Urinary bladder (tissue), 4 donors: ENCODE measurements around the gene NTNG2. TPM values are rescaled to one million over a fixed set of nuclear protein-coding genes. Genes with fewer than 3 reads are reported as not detected.

Experiments used
- DNase-seq: peaks from one replicate; pipeline ENCODE4 v3.0.0-alpha.2; 2015; ENCODE audit errors: extremely low spot score
- H3K27ac ChIP-seq: one replicate; pipeline ENCODE4 v1.5.1; 2013; ENCODE audit warnings: low read depth, mild to moderate bottlenecking, moderate library complexity
- H3K36me3 ChIP-seq: one replicate; pipeline ENCODE4 v1.6.1; 2013; ENCODE audit warnings: mild to moderate bottlenecking, moderate library complexity; ENCODE audit not compliant: insufficient read depth
- H3K4me1 ChIP-seq: one replicate; pipeline ENCODE4 v1.6.1; 2013; ENCODE audit warnings: mild to moderate bottlenecking, moderate library complexity; ENCODE audit not compliant: insufficient read depth
- H3K4me3 ChIP-seq: one replicate; pipeline ENCODE4 v1.5.1; 2013; ENCODE audit warnings: low read depth, low read length
- WGBS: extraction: QIAGEN DNeasy Blood & Tissue Kit; methylation state at CpG from one replicate; pipeline ENCODE4 v1.1.7; 2013; 5-methylcytosine and 5-hydroxymethylcytosine counted together
- polyA plus RNA-seq: library from polyadenylated mRNA; stranded (reverse); fragments of 200-250 nt; gene quantifications from one replicate; pipeline ENCODE4 v1.2.3, GENCODE V29; 2013
- total RNA-seq: library from RNA; depleted of rRNA; stranded (reverse); fragments of >200 nt; gene quantifications from one replicate; pipeline ENCODE4 v1.2.3, GENCODE V29; 2014
- donor health status: healthy with polysubstance abuse.
- donor health status: healthy.

Gene NTNG2
- total and polyA plus RNA-seq, 2 donors: 2.3 to 2.8 TPM

DNA sequence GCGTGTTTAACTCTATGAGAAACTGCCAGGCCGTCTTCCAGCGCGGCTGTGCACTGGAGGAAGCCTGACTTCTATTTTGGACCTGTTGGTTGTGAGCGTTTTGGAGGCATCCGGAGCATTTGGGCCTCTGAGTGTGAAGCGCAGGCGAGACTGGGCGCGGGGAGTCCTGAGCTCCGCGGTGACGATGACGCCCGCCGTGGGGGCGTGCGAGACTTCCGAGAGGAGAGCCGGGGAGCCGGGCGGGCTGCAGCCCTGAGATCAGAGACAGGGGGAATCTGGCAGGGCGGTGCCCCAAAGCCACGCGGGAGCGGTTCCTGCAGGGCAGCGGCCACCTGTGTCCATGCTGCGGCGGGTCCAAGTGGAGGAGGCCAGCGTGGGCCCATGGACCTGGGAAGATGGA, 47.4 kb downstream of the NTNG2 start:
- no peaks in the 10 kb centered on the region for H3K4me1 ChIP-seq
- DNase-seq: no peak
- H3K27ac ChIP-seq: no peak overlapping the region
- no peaks in the 10 kb centered on the region for H3K36me3 ChIP-seq
- 82% methylated on average over 30 of the region's 30 CpGs for WGBS
- no peak overlapping the region for H3K4me3 ChIP-seq

DNA sequence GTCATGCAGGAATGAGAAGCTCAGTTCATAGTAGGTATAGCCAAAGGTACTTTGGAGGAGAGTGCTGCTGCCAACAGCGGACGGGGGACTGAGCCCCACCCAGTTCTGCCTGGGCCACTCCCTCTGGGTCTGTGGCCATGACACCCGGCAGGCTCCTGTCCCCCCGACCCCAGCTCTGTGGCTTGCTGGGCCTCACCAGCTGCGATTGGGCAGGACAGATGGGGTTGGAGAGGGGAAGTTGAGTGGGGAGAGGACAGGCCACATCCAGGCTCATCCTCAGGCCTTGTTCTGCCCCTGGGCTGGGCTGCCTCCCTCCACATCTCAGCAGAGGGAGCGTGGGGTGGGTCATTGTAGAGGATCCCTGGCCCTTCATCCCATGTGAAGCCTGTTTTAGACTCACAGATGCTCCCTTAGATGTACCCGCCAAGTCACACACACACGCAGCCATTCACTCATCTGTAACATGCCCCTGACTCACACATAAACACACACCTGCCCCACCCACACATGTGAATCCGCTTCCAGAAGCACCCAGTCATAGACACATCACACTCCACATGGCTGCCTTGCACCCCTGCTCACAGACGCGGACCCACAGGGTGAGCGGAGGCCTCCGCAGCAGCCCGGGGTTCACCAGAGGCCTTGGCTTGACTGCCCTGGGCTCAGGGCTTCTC, 48.8 kb downstream of the NTNG2 start:
- H3K36me3 ChIP-seq: no peaks in the 10 kb centered on the region
- WGBS: 84% methylated on average over 14 of the region's 14 CpGs
- no peak overlapping the region for H3K27ac ChIP-seq
- H3K4me3 ChIP-seq: no peak overlapping the region
- no peak for DNase-seq
- H3K4me1 ChIP-seq: no peaks in the 10 kb centered on the region

DNA sequence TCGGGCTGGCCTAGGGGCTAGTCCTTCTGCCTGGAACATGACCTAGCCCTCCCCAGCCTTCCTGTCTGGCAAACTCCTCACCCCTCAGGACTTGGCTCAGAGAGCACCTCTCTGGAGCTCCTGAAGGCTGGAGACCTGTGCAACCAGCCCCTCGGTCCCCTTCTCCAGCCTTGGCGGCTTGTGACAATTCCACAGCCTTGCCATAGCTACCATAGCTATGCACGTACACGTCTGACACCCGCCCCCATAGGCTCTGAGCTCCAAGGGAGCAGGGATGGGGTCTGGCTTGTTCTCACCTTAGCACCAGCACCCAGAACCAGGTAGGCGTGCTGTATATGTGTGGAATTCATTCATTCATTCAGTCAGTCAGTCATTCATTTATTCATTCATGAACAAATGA, 49.7 kb downstream of the NTNG2 start:
- no peaks in the 10 kb centered on the region for H3K4me1 ChIP-seq
- WGBS: 91% methylated on average over 7 of the region's 7 CpGs
- H3K27ac ChIP-seq: no peak overlapping the region
- H3K36me3 ChIP-seq: no peaks in the 10 kb centered on the region
- no peak overlapping the region for H3K4me3 ChIP-seq
- DNase-seq: no peak

DNA sequence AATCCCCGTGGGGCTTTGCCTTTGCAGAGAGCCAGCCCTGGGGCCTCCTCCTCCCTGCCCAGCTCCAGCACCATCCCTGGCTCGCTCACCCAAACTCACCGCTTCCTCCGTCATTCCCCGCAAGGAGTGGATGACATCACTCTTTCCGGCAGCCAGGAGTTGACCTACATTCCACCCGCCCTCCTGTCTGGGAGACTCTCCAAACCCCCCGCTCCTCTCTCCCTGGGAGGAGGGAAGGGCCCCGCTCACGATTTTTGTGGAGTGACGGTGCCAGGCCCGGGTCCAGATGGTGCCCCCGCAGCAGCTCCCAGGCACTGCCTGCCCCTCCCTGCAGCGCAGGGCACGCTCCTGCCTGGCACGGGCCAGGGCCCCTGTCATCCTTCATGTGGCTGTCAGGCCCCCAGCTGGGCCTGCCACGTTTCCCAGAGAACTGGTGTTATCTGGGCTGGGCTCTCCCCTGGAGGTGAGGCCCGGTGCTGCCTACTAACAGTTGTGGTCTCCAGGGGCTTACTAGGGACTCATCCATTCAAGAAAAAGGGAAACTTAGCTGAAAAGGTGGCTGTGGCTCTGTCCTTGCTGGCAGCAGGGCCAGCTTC, 52.3 kb downstream of the NTNG2 start:
- H3K27ac ChIP-seq: no peak overlapping the region

DNA sequence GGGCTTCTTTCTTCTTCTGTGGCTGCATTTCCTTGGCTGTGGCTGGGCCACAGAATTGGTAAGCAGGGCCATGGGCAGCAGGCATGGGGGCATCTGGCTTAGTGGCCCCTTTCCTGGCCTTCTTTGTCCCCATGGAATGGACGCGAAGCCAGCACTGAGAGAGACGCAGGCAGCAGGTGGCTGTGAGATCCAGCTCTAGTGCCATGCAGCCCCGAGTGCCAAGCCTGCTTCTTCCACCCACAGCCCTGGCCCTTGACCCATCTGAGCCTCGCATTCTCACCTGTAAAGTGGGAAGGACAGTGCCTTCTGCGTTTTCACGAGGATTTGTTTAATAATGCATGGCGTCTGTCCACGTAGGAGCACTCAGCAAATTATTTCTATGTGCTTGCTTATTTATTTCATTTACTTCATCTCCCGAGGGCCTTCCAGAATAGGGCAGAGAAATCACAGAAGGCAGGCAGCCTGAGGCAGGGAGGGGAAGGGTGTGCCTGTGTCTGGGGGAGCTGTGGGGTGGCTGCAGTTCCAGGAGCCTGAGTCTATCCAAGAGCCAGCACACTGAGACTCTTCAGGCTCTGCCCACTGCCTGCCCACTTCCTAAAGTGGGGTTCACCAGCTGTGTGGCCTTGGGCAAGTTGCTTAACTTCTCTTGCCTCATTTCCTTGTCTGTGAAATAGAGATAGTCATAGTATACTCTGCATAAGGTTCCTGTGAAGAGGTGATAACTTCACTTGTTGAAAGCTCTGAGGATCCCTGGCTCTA, 55.2 kb downstream of the NTNG2 start:
- Histone ChIP-seq H3K27ac (no peak overlapping the region), H3K4me3 (no peak overlapping the region), H3K36me3 (no peaks in the 10 kb centered on the region), H3K4me1 (no peaks in the 10 kb centered on the region)
- WGBS: 73% methylated on average over 10 of the region's 10 CpGs
- no peak for DNase-seq

More for the DNA sequence above, 52.3 kb downstream of the NTNG2 start:
- no peaks in the 10 kb centered on the region for H3K4me1 ChIP-seq
- WGBS: 8% methylated on average over 18 of the region's 18 CpGs
- no peak overlapping the region for H3K4me3 ChIP-seq
- peak; percentile 41 for DNase-seq
- no peaks in the 10 kb centered on the region for H3K36me3 ChIP-seq

DNA sequence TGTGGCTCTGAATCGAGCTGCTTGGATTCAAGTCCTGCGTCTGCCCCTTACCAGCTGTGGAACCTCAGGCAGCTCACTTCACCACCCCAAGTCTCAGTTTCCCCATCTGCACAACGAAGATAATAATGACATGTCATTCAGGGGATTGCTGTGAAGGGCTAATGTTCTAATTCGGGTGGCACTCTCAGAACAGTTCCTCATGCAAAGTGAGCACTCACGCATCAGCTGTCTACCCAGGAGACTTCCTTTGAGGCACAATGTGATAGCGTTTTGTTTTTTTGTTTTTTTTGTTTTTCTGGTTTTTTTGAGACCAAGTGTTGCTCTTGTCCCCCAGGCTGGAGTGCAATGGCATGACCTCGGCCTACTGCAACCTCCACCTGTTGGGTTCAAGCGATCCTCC, 56.4 kb downstream of the NTNG2 start:
- no peak overlapping the region for H3K27ac ChIP-seq
- no peaks in the 10 kb centered on the region for H3K4me1 ChIP-seq
- WGBS: 88% methylated on average over 8 of the region's 8 CpGs
- no peak for DNase-seq
- H3K36me3 ChIP-seq: no peaks in the 10 kb centered on the region
- H3K4me3 ChIP-seq: no peak overlapping the region

DNA sequence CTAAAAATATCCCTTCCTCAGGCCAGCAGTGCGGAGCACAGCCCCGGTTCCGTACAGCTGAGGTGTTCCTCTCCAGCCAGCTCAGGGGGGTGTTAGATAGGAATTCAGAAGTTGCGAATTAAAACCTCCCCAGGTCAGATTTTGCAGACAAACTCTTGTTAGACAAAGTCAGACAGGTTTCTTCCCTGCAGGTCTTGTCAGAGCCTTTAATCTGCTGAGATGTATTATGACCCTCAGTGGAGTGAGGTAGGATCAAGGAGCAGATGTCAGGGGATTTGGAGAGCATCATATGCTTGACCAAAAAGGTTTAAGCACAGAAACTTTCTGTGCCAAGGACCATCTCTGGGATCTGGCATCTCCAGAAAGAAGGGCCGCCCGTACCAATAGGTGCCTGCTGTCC, 60.1 kb downstream of the NTNG2 start:
- no peak overlapping the region for H3K4me3 ChIP-seq
- no peak for DNase-seq
- no peak overlapping the region for H3K27ac ChIP-seq
- H3K36me3 ChIP-seq: no peaks in the 10 kb centered on the region
- no peaks in the 10 kb centered on the region for H3K4me1 ChIP-seq
- 92% methylated on average over 6 of the region's 6 CpGs for WGBS

DNA sequence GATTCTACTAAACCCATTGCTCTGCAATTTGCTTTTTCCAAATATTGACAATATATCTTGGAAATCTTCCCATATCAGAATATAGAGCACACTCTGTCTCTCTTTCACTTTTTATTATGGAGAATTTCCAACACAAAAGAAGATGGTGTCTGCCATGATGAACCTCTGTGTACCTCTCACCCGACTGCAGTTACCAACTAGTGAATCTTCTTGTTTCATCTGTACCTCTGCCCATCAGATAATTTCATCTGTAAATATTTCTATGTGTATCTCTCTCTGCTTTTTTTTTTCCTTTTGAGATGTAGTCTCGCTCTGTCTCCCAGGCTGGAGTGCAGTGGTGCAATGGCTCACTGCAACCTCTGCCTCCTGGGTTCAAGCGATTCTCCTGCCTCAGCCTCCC, 62.8 kb downstream of the NTNG2 start:
- H3K27ac ChIP-seq: no peak overlapping the region
- no peaks in the 10 kb centered on the region for H3K4me1 ChIP-seq
- WGBS: 62% methylated on average over 3 of the region's 3 CpGs
- no peak overlapping the region for H3K4me3 ChIP-seq
- no peaks in the 10 kb centered on the region for H3K36me3 ChIP-seq
- no peak for DNase-seq

DNA sequence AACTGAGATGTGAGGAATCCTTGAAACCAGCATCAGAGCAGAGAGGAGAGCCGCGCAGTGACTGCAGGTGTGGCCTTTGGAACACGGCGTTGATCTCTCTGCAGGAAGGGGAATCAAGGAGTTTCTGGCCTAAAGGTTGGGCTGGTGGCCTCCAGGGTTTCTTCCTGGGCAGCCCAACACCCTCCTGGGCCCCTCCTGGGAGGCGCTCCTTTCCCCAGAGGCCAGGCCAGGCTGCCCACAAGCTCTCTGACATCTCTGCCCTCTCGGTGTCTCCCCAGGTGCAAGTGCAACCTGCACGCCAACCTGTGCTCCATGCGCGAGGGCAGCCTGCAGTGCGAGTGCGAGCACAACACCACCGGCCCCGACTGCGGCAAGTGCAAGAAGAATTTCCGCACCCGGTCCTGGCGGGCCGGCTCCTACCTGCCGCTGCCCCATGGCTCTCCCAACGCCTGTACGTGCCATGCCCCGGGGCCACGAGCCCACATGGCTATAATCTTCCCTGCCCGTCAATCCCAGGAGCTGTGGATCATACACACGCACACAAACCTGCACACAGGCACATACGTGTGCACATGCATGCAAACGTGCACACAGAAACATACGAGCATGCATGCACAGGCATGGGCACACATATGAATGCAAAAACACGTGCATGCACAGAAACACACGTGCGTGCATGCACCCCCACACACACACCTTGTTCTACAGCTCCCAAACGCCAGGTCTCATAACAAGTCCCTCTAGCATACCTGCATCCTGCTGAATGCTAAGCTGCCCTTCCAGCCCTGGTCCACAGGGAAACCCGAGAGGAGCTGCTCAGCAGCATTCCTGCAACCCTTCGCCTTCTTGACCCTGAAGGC, 64.9 kb downstream of the NTNG2 start:
- DNase-seq: no peak
- H3K27ac ChIP-seq: no peak overlapping the region
- 90% methylated on average over 34 of the region's 34 CpGs for WGBS

DNA sequence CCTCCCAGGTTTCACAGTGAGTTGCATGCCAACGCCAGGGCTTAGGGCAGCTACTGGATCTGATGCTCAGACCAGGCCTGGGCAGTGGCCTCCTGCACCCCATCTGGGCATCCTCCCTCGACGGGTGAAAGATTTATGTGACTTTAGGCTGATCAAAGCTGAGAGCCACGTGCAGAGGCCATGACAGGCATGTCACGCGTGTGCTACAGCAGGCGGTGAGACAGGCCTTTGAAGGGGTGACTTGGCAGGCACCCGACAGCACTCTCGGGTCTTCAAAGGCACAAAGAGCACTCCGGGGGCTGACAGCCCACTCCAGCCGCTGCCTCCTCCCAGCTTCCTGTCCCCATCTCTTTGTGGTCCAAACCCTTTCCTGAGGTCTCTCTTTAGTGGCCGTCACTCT, 66.2 kb downstream of the NTNG2 start:
- WGBS: 57% methylated on average over 12 of the region's 12 CpGs
- H3K36me3 ChIP-seq: no peaks in the 10 kb centered on the region
- no peak overlapping the region for H3K27ac ChIP-seq
- H3K4me1 ChIP-seq: no peaks in the 10 kb centered on the region
- DNase-seq: no peak
- no peak overlapping the region for H3K4me3 ChIP-seq

More for the DNA sequence above, 64.9 kb downstream of the NTNG2 start:
- no peaks in the 10 kb centered on the region for H3K4me1 ChIP-seq
- no peaks in the 10 kb centered on the region for H3K36me3 ChIP-seq
- no peak overlapping the region for H3K4me3 ChIP-seq

DNA sequence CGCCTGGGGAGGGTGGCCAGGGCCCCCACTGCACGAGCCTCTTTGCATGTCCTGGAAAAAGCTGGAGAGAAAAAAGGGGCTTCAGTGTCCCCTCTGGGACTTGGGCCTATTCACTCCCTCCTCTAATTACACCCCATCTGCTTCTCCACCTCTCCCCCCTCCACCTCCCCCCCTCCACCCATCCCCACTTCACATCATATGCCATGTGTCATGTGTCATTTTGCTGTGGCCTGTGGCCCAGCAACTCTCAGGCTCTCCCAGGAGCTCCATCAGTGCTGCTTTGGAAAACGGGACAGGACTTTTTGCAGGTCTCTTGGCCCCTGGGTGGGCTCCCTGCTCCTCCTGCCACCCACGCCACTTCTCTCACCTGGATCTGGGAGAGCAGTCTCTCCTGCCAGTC, 68.7 kb downstream of the NTNG2 start:
- H3K4me1 ChIP-seq: no peaks in the 10 kb centered on the region
- WGBS: 82% methylated on average over 4 of the region's 4 CpGs
- no peak overlapping the region for H3K27ac ChIP-seq
- H3K36me3 ChIP-seq: no peaks in the 10 kb centered on the region
- DNase-seq: no peak
- H3K4me3 ChIP-seq: no peak overlapping the region

DNA sequence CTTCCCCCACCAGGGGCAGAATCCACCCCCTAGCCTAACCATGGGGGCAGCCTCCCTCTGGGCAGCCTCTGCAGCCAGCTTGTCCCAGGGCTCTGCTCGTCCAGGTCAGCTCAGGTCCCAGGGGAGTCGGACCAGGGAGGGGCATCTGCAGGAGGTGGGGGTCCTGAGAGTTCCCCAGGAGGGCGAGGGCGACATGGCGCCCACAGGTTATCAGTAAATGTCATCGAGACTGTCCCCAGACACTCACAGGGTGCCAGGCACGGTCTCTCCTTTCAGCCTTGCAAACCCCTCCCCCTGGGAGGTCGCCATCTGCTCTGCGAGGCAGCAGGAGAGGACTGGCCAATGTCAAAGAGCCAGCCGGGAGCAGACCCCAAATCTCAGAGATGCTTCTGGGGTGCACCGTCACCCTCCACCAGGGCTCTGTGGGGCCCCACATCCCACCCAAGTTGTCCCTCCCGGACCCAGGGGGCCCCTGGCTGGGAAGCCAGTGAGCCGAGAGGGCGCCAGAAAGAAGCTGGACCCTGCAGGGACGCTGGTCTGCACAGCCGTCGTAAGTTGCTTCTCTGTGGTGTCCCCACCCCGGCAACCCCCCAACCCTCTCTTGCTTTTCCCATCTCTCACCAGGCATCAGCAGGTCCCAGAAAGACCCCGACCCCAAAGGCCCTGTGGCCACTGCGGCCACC, 69.3 kb downstream of the NTNG2 start:
- Histone ChIP-seq H3K36me3 (no peaks in the 10 kb centered on the region), H3K4me3 (no peak overlapping the region), H3K27ac (no peak overlapping the region), H3K4me1 (no peaks in the 10 kb centered on the region)
- 61% methylated on average over 20 of the region's 20 CpGs for WGBS
- no peak for DNase-seq

DNA sequence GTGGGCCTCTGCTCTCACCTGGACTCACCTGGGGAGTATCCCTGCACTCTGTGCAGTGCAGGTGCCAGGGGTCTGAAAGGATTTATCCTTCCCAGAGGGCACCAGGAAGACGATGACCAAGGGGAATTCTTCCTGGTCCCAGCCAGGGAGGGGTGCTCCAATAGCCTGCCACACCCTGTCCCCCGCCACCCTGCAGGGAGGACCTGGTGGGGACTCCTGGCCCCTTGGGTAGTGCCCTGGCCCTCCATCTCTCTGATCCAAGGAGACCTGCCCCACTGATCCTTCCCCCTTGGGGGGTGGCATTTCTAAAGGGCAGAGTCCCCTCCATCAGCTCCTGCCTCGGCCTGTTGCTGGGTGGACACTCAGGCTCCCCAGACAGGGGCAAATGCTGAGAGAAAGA, 70.7 kb downstream of the NTNG2 start:
- WGBS: 84% methylated on average over 3 of the region's 3 CpGs

More for the DNA sequence above, 70.7 kb downstream of the NTNG2 start:
- DNase-seq: no peak
- Histone ChIP-seq H3K27ac (no peak overlapping the region), H3K4me3 (no peak overlapping the region), H3K4me1 (no peaks in the 10 kb centered on the region), H3K36me3 (no peaks in the 10 kb centered on the region)
